ENCODE data around the gene SV2C. TPM values are rescaled to one million over a fixed set of nuclear protein-coding genes. Genes with fewer than 3 reads are reported as not detected.

SV2C gene
- polyA plus RNA-seq, 1 donor (not counting 4 experiments of a cell fraction or from before 2014, with no cell fraction given): 0.34 TPM

DNA sequence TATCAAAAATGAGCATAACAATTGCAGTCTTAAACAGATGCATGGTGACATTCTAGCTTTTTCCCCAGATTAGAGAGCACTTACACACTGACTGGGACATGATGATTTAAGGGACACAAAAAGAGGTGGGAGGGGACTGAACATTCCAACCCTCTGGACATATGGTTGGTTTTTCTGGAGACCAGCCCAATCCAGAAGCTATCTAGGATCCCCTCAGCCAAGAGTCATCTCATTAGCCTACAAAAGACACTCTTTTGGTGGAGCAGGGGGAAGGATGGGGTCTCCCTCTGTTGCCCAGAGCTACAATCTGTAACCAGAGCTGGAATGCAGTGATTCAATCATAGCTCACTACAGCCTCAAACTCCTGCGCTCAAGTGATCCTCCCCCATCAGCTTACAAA lies 222.6 kb downstream of the SV2C start:
- DNase-seq (ENCODE audit: low read depth, low spot score) (no peak), FAIRE-seq (no peak)
- dilution Hi-C loops (cut with MboI; ENCODE audit: extremely low pct_ligation_motif_present, low sequenced_read_pairs): no loop called here
- Histone ChIP-seq H3K27me3 (ENCODE audit: control insufficient read depth, extremely low read depth, insufficient read depth, low read length) (no peaks in the 10 kb centered on the region), H3K9me1 (ENCODE audit: control insufficient read depth, extremely low read depth, insufficient read depth, low read length) (no peaks in the 10 kb centered on the region), H2AFZ (ENCODE audit: control insufficient read depth, low read length) (no peak overlapping the region), H3K9ac (ENCODE audit: control insufficient read depth, extremely low read depth, insufficient read depth, low read length) (no peak overlapping the region), H3K27ac (ENCODE audit: control insufficient read depth, insufficient read depth, low read length) (no peak overlapping the region), H3K36me3 (ENCODE audit: control insufficient read depth in 2 of 2, extremely low read depth in 1 of 2, insufficient read depth in 2 of 2, low read length in 2 of 2) (no peaks in the 10 kb centered on the region), H4K20me1 (ENCODE audit: control insufficient read depth, extremely low read depth, insufficient read depth, low read length) (no peaks in the 10 kb centered on the region), H3K9me3 (ENCODE audit: control insufficient read depth, low read depth, low read length) (no peaks in the 10 kb centered on the region), H3K4me3 (ENCODE audit: control insufficient read depth in 2 of 3, extremely low read depth in 1 of 3, insufficient read depth in 2 of 3, low read depth in 1 of 3, low read length in 3 of 3) (no peak overlapping the region), H3K4me1 (ENCODE audit: control insufficient read depth, extremely low read depth, insufficient read depth, low read length) (no peaks in the 10 kb centered on the region), H3K79me2 (ENCODE audit: control insufficient read depth, insufficient read depth, low read length) (no peaks in the 10 kb centered on the region), H3K4me2 (ENCODE audit: control insufficient read depth, extremely low read depth, insufficient read depth, low read depth, low read length) (no peak overlapping the region)
- TF ChIP-seq, protein P1, sequence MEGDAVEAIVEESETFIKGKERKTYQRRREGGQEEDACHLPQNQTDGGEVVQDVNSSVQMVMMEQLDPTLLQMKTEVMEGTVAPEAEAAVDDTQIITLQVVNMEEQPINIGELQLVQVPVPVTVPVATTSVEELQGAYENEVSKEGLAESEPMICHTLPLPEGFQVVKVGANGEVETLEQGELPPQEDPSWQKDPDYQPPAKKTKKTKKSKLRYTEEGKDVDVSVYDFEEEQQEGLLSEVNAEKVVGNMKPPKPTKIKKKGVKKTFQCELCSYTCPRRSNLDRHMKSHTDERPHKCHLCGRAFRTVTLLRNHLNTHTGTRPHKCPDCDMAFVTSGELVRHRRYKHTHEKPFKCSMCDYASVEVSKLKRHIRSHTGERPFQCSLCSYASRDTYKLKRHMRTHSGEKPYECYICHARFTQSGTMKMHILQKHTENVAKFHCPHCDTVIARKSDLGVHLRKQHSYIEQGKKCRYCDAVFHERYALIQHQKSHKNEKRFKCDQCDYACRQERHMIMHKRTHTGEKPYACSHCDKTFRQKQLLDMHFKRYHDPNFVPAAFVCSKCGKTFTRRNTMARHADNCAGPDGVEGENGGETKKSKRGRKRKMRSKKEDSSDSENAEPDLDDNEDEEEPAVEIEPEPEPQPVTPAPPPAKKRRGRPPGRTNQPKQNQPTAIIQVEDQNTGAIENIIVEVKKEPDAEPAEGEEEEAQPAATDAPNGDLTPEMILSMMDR (optimal IDR thresholded peaks at IDR 0.05 in 1 of 3, IDR thresholded peaks at IDR 0.05 in 1 of 3, conservative IDR thresholded peaks at IDR 0.05 in 1 of 3; ENCODE audit: extremely low read depth in 1 of 3, insufficient read depth in 2 of 3, low read length in 3 of 3): no peak
- TF ChIP-seq EZH2 (IDR thresholded peaks at IDR 0.05; ENCODE audit: low read length): no peak

DNA sequence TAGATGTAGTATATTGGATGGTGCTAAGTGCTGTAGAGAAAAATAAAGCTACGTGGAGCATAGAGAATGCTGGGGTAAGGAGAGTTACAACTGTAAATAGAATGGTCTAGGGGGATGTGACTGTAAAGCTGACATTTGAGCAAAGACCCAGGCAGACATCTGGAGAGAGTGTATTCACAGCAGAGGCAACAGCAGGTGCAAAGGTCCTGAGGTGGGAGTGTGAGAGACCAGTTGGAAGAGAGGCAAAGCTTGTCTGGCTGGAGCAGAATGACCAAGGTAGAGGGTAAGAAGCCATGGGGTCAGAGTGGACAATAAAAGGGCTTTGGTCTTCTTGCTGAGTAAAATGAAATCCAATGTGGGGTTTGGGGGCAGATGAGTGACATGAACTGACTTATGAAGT lies 227.0 kb downstream of the SV2C start:
- Histone ChIP-seq H3K9me1 (ENCODE audit: control insufficient read depth, extremely low read depth, insufficient read depth, low read length) (no peaks in the 10 kb centered on the region), H3K36me3 (ENCODE audit: control insufficient read depth in 2 of 2, extremely low read depth in 1 of 2, insufficient read depth in 2 of 2, low read length in 2 of 2) (no peaks in the 10 kb centered on the region), H3K9me3 (ENCODE audit: control insufficient read depth, low read depth, low read length) (no peaks in the 10 kb centered on the region), H3K79me2 (ENCODE audit: control insufficient read depth, insufficient read depth, low read length) (no peaks in the 10 kb centered on the region), H3K9ac (ENCODE audit: control insufficient read depth, extremely low read depth, insufficient read depth, low read length) (no peak overlapping the region), H3K27me3 (ENCODE audit: control insufficient read depth, extremely low read depth, insufficient read depth, low read length) (no peaks in the 10 kb centered on the region), H3K4me2 (ENCODE audit: control insufficient read depth, extremely low read depth, insufficient read depth, low read depth, low read length) (no peak overlapping the region), H3K4me1 (ENCODE audit: control insufficient read depth, extremely low read depth, insufficient read depth, low read length) (no peaks in the 10 kb centered on the region), H2AFZ (ENCODE audit: control insufficient read depth, low read length) (no peak overlapping the region), H3K4me3 (ENCODE audit: control insufficient read depth in 2 of 3, extremely low read depth in 1 of 3, insufficient read depth in 2 of 3, low read depth in 1 of 3, low read length in 3 of 3) (no peak overlapping the region), H3K27ac (ENCODE audit: control insufficient read depth, insufficient read depth, low read length) (no peak overlapping the region), H4K20me1 (ENCODE audit: control insufficient read depth, extremely low read depth, insufficient read depth, low read length) (no peaks in the 10 kb centered on the region)
- FAIRE-seq (no peak), DNase-seq (ENCODE audit: low read depth, low spot score) (no peak)
- no peak for TF ChIP-seq EZH2 (IDR thresholded peaks at IDR 0.05; ENCODE audit: low read length)
- TF ChIP-seq, protein P1 (optimal IDR thresholded peaks at IDR 0.05 in 1 of 3, IDR thresholded peaks at IDR 0.05 in 1 of 3, conservative IDR thresholded peaks at IDR 0.05 in 1 of 3; ENCODE audit: extremely low read depth in 1 of 3, insufficient read depth in 2 of 3, low read length in 3 of 3): no peak
- dilution Hi-C loops (cut with MboI; ENCODE audit: extremely low pct_ligation_motif_present, low sequenced_read_pairs): no loop called here

Measured in keratinocyte (primary cell).